ENCODE data around the gene MYO5B. TPM values are rescaled to one million over a fixed set of nuclear protein-coding genes. Genes with fewer than 3 reads are reported as not detected.

The MYO5B gene
- total RNA-seq, 4 donors from 2014 or later, result 53.1 to 74.8 (median 55.2) TPM

DNA sequence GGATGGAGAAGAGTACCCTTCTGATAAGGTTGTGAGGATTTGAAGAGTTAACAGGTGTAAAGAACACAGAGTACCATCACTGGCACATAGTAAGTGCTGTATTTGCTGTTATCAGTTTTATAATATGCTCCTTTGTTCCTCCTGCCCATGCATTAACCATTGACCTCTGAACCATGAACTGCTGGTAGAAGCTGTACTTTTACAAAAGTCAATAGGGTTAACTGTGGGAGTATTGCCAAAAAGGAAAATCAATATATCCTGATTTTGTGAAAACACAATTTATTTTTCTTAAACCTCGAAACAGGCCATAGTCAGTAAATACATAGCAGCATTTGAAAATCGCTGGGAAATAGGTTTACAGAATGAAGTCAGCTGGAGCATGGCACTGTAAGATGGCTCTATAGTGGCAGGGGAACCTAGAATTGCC, 362.7 kb downstream of the MYO5B start:
- no peak for TF ChIP-seq POLR2A (IDR thresholded peaks at IDR 0.05)
- TF ChIP-seq, protein P1, sequence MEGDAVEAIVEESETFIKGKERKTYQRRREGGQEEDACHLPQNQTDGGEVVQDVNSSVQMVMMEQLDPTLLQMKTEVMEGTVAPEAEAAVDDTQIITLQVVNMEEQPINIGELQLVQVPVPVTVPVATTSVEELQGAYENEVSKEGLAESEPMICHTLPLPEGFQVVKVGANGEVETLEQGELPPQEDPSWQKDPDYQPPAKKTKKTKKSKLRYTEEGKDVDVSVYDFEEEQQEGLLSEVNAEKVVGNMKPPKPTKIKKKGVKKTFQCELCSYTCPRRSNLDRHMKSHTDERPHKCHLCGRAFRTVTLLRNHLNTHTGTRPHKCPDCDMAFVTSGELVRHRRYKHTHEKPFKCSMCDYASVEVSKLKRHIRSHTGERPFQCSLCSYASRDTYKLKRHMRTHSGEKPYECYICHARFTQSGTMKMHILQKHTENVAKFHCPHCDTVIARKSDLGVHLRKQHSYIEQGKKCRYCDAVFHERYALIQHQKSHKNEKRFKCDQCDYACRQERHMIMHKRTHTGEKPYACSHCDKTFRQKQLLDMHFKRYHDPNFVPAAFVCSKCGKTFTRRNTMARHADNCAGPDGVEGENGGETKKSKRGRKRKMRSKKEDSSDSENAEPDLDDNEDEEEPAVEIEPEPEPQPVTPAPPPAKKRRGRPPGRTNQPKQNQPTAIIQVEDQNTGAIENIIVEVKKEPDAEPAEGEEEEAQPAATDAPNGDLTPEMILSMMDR (IDR thresholded peaks at IDR 0.05), result no peak
- no peak overlapping the region for H3K4me3 ChIP-seq (ENCODE audit: low read depth, poor library complexity, severe bottlenecking)
- no peak for DNase-seq (ENCODE audit: low spot score in 2 of 2)
- 89% methylated on average over 2 of the region's 2 CpGs for WGBS, 2 donors
- intact Hi-C loops (cut with DNase I; ENCODE audit: low total_unique reads), result no loop called here

DNA sequence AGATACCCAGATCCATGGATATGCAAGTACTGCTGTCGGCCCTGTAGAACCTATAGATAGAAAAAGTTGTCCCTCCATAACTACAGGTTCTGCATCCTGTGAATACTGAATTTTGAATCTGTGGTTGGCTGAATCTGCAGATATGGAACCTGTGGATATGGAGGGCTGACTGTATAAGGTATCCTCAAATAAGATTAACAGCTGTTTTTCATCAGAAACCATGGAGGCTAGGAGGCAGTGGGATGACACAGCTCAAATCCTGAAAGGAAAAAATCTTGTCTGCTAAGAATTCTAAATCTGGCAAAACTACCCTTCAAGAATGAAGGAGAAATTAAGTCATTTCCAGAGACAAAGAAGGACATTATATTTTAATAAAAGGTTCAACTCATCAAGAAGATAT, 367.0 kb downstream of the MYO5B start:
- no peak for DNase-seq (ENCODE audit: low spot score in 2 of 2)
- H3K4me3 ChIP-seq (ENCODE audit: low read depth, poor library complexity, severe bottlenecking), result no peak overlapping the region
- TF ChIP-seq, protein P1 (IDR thresholded peaks at IDR 0.05), result no peak
- TF ChIP-seq POLR2A (IDR thresholded peaks at IDR 0.05), result no peak
- 94 to 95% methylated on average over 1 of the region's 1 CpG for WGBS, 2 donors
- intact Hi-C loops (cut with DNase I; ENCODE audit: low total_unique reads), result no loop called here

DNA sequence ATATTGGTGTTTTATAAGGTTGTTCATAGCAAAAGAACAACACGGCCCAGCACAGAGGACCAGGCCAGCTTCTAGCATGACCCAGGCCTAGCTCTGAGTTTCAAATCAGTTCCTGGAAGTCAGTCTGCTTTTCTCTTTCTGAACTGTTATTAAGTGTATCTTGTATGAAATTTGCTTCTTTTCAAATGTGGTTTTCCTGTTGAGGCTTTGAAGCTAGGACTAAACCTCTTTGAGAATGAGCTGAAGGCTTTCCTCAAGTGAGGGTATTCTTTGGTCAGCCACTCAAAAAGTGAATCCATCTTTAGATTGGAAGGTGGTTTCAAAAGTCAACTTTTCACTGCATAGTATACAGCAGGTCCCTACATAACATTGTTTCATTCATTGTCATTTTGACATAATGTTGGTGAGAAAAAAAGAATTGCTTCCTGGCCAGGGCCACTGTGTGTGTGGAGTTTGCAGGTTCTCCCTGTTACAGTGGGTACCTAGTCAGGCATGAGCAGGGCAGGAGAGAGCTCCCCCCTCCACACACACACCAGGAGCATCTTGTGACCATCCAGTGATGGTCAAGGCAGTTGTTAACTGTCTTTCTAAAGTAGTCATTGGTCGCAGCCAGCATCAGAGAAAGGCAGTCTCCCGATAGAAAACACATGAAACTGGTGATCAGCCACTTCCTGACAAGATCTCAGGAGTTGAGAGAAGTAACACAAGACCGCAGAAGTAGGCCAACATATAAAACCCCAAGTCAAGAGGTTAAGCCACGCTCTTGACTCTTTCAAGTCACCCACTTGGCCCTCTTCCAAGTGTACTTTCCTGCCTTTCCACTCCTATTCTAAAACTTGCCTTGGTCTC, 374.9 kb downstream of the MYO5B start:
- WGBS, 2 donors, result 80 to 87% methylated on average over 5 of the region's 5 CpGs
- DNase-seq (ENCODE audit: low spot score in 2 of 2), result no peak
- intact Hi-C loops (cut with DNase I; ENCODE audit: low total_unique reads), result no loop called here
- no peak overlapping the region for H3K4me3 ChIP-seq (ENCODE audit: low read depth, poor library complexity, severe bottlenecking)
- TF ChIP-seq, protein P1 (IDR thresholded peaks at IDR 0.05), result no peak
- no peak for TF ChIP-seq POLR2A (IDR thresholded peaks at IDR 0.05)

DNA sequence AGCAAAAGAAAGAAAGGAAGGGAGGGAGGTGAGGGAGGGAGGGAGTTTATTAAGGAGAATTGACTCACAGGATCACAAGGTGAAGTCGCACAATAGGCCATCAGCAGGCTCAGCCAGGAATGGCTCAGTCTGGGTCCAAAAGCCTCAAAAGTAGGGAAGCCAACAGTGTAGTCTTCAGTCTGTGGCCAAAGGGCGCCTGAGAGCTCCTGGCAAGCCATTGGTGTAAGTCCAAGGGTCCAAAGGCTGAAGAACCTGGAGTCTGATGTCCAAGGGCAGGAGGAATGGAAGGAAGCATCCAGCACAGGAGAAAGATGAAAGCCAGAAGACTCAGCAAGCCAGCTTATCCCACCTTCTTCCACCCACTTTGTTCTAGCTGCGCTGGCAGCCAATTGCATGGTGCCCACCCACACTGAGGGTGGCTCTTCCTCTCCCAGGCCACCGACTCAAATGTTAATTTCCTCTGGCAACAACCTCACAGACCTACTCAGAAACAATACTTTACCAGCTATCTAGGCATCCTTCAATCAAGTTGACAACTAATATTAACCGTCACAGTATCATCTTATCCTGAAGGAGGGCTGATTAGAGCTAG, 375.8 kb downstream of the MYO5B start:
- DNase-seq (ENCODE audit: low spot score in 2 of 2), result no peak
- TF ChIP-seq, protein P1 (IDR thresholded peaks at IDR 0.05), result no peak
- no peak for TF ChIP-seq POLR2A (IDR thresholded peaks at IDR 0.05)
- H3K4me3 ChIP-seq (ENCODE audit: low read depth, poor library complexity, severe bottlenecking), result no peak overlapping the region
- intact Hi-C loops (cut with DNase I; ENCODE audit: low total_unique reads), result no loop called here
- WGBS, 2 donors, result 88 to 92% methylated on average over 5 of the region's 5 CpGs

DNA sequence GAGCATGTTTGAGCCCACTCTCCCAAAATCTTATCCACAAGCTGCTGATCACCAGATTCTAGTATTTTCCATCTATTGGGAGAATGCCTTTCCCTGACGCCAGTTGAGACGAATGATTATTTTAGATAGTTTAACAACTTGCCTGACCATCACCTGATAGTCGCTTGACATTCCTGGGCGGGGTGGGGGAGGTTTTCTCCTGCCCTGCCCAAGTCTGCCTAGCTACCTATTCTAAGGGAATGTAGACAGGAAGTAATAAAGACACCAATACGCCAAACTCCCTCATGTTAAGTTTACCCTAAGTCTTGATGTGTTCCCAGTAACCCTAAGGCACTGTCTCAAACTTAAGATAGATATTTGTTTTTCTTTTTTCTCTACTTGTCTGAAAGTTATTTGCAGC, 377.0 kb downstream of the MYO5B start:
- DNase-seq (ENCODE audit: low spot score in 2 of 2), result no peak
- TF ChIP-seq POLR2A (IDR thresholded peaks at IDR 0.05), result no peak
- TF ChIP-seq, protein P1 (IDR thresholded peaks at IDR 0.05), result no peak
- intact Hi-C loops (cut with DNase I; ENCODE audit: low total_unique reads), result no loop called here
- 58 to 63% methylated on average over 5 of the region's 5 CpGs for WGBS, 2 donors
- H3K4me3 ChIP-seq (ENCODE audit: low read depth, poor library complexity, severe bottlenecking), result no peak overlapping the region

Data from lower leg skin (tissue), 4 donors.